GM19452 (cell line): ENCODE data around the gene PGA3.
"Not testable (repeated sequence)": the region's sequence is repeated elsewhere in the genome, so short reads cannot be mapped to it uniquely, and the experiment has no call there.

Experiments used
- ATAC-seq: cut with Tn5 transposase; IDR thresholded peaks from one replicate; pipeline ENCODE4 v1.9.1; 2021; ENCODE audit not compliant: unreplicated experiment

Gene PGA3

DNA sequence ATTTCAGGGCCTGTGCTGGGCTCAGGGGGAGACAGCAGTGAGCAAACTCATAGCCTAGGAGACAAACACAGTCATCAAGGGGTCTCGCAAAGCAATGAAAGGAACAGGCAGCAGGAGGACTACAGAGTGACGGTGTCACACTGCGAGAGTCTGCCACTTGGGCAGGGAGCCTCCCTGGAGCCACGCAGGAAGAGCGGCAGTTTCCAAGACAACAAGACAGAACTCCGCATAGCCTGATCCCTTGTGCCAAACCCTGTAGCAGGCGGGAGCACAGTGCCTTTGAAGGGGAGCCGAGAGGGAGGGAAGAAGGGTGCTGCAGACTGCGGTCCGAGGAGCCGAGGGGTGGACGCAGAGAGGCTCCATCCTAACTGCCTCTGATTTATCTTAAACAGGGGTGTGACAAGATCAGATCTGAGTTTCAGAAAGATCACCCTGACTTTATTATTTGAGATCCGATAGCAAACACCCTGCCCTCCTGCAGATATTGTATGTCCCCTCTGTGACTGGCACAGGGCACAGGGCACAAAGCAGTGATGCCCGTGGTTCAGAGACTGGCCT is 1.3 kb downstream of the PGA3 start:
- not testable (repeated sequence) for ATAC-seq

- not testable (repeated sequence) for ATAC-seq
Observed at GRCh38 chr11:61207636-61208310, 4.5 kb downstream of the PGA3 start.

- ATAC-seq = not testable (repeated sequence)
Observed at GRCh38 chr11:61210629-61211028, 7.3 kb downstream of the PGA3 start.

- not testable (repeated sequence) for ATAC-seq
Observed at GRCh38 chr11:61211327-61211952, 8.1 kb downstream of the PGA3 start.

GRCh38 chr11:61212202-61212601 is 8.9 kb downstream of the PGA3 start:
- ATAC-seq = not testable (repeated sequence)

- ATAC-seq = not testable (repeated sequence)
Observed at GRCh38 chr11:61213711-61214324, 10.5 kb downstream of the PGA3 start.

DNA sequence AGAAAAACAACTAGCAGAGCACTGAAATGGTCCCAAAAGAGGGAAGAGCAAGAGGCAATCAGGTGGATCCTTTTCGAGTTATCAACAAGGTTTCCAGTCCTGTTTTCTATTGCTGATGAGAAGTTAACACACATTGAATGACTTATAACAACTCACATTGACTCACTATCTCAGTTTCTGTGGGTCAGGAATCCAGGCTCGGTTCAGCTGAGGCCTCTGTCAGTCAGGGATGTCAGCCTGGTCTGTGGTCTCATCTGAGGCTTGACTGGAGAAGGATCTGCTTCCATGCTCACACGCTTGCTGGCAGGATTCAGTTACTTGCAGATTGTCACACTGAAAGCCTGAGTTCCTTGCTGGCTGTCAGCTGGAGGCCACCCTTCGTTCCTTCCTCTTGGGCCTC is 15.0 kb downstream of the PGA3 start:
- not testable (repeated sequence) for ATAC-seq

- not testable (repeated sequence) for ATAC-seq
Observed at GRCh38 chr11:61219016-61219415, 15.7 kb downstream of the PGA3 start.

- not testable (repeated sequence) for ATAC-seq
Observed at GRCh38 chr11:61222047-61222446, 18.7 kb downstream of the PGA3 start, which contains the start of gene PGA4. Gene PGA4 (plus strand): TSS chr11:61222347. CDS start chr11:61222401, 54 bp downstream.

DNA sequence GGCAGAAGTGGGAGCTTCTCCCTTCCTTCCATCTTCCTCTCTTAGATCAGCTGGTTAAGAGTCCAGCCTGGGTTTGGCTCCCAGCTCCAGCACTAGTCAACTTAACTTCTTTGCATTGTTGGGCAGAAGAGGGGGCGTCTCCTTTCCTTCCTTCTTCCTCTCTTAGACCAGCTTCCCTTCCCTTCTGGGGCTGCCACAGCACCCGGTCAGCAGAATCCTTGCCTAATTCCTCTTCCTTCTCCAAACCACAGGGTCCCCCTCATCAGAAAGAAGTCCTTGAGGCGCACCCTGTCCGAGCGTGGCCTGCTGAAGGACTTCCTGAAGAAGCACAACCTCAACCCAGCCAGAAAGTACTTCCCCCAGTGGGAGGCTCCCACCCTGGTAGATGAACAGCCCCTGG is 19.4 kb downstream of the PGA3 start:
- not testable (repeated sequence) for ATAC-seq

DNA sequence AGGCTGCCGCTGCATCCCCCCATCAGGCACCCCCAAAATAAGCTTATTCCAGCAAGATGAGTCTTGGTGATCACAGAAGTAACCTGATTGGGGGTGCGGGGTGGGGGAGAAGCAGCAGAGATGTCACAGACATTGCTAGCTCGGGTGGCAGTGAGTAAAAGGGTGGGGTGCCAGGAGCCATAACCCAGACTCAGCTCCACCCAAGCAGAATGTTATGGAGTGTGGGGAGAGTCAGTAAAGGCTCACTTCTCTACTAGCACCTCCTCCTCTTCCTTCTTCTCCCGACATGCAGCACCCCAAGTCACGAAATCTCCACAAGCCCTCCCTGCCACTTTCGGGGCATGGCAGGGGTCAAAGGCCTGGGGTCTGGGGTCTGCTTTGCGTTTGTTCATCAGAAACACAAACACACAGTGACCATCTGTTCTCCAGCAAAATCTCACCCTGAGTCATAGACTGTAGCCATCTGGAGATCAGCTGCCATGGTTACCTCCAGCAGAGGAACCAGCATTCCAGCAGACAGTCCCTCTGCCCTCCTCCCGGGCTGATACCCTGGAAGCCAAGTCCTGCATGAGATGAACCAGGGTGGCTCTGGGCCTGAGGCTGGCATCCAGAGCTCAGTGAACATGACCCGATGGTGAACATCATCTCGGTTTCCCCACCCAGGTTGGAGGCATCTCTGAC is 23.3 kb downstream of the PGA3 start:
- ATAC-seq = not testable (repeated sequence)

- not testable (repeated sequence) for ATAC-seq
Observed at GRCh38 chr11:61229458-61229857, 26.1 kb downstream of the PGA3 start.

DNA sequence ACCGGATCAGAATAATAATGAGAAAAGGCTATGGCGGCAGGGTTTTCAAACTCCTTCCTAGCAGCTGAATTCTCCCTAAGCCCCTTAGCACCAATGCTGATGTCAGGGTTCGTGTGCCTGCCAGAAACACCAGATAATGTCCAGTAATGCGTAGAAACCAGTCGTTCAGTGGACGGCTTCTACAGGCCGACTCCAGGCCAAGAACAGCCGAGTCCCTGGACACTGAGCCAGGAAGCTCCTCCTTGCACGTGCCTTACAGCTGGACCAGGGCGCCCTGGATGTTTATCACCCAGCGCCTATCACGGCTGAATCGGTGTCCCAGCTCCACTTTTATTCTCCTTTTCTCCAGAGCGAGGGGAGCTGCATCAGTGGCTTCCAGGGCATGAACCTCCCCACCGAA is 27.7 kb downstream of the PGA3 start:
- not testable (repeated sequence) for ATAC-seq

- ATAC-seq = not testable (repeated sequence)
Observed at GRCh38 chr11:61231585-61231984, 28.3 kb downstream of the PGA3 start.

DNA sequence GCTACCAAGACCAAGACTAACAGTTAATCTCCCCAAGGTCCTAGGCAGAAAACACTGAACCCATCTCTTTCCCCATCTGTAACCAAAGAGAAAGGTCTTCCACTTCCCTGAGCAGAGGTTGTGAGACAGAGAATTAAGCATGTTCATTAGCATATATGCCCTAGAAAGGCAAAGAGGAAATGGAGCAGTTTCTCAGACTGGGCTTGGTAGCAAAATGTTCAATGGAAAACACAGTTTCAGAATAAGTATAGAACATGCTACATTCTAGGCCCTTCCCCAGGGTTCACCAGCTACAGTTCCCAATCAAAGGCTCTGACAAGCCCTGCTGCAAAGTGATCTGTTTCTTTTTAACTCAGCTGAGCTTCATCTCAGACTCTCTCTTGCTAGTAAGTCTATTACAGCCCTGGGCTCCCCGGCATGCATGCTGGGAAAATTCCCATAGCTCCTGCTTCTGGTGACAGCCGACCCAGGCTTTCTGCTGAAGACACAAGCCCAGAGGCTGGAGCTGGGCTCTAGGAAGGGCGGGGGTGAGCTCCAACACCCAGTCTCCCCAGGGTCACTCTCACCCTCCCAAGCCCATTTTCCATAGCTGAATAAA is 29.3 kb downstream of the PGA3 start:
- not testable (repeated sequence) for ATAC-seq

DNA sequence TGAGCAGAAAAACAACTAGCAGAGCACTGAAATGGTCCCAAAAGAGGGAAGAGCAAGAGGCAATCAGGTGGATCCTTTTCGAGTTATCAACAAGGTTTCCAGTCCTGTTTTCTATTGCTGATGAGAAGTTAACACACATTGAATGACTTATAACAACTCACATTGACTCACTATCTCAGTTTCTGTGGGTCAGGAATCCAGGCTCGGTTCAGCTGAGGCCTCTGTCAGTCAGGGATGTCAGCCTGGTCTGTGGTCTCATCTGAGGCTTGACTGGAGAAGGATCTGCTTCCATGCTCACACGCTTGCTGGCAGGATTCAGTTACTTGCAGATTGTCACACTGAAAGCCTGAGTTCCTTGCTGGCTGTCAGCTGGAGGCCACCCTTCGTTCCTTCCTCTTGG is 33.8 kb downstream of the PGA3 start:
- not testable (repeated sequence) for ATAC-seq

DNA sequence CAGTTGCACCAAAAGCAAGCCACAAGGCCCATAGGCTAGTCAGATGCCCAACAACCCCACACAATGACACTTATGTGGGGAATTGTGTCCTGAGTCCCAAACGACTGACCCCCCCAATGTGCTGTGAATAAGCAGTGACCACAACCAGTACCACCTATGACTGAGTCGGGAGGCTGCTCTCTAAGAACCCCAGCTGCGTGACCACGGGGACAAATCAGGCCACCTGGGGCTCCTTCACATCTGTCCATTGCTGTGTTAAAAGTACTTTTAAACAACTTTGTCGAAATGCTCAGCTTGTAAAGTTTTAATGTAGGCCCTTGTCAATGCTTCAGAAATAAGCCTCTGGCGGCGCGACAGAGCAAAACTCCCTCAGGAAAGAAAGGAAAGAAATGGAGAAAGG is 37.0 kb downstream of the PGA3 start:
- ATAC-seq = not testable (repeated sequence)

GRCh38 chr11:61240875-61241274 is 37.6 kb downstream of the PGA3 start, which contains the start of gene PGA5:
Gene PGA5 (plus strand): TSS chr11:61241175. CDS start chr11:61241227, 52 bp downstream.
- ATAC-seq = not testable (repeated sequence)

DNA sequence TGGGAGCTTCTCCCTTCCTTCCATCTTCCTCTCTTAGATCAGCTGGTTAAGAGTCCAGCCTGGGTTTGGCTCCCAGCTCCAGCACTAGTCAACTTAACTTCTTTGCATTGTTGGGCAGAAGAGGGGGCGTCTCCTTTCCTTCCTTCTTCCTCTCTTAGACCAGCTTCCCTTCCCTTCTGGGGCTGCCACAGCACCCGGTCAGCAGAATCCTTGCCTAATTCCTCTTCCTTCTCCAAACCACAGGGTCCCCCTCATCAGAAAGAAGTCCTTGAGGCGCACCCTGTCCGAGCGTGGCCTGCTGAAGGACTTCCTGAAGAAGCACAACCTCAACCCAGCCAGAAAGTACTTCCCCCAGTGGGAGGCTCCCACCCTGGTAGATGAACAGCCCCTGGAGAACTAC is 38.2 kb downstream of the PGA3 start:
- not testable (repeated sequence) for ATAC-seq

DNA sequence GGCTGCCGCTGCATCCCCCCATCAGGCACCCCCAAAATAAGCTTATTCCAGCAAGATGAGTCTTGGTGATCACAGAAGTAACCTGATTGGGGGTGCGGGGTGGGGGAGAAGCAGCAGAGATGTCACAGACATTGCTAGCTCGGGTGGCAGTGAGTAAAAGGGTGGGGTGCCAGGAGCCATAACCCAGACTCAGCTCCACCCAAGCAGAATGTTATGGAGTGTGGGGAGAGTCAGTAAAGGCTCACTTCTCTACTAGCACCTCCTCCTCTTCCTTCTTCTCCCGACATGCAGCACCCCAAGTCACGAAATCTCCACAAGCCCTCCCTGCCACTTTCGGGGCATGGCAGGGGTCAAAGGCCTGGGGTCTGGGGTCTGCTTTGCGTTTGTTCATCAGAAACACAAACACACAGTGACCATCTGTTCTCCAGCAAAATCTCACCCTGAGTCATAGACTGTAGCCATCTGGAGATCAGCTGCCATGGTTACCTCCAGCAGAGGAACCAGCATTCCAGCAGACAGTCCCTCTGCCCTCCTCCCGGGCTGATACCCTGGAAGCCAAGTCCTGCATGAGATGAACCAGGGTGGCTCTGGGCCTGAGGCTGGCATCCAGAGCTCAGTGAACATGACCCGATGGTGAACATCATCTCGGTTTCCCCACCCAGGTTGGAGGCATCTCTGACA is 42.1 kb downstream of the PGA3 start:
- ATAC-seq = not testable (repeated sequence)
